ENCODE measurements around the gene SOBP.

- TF ChIP-seq, protein P1, sequence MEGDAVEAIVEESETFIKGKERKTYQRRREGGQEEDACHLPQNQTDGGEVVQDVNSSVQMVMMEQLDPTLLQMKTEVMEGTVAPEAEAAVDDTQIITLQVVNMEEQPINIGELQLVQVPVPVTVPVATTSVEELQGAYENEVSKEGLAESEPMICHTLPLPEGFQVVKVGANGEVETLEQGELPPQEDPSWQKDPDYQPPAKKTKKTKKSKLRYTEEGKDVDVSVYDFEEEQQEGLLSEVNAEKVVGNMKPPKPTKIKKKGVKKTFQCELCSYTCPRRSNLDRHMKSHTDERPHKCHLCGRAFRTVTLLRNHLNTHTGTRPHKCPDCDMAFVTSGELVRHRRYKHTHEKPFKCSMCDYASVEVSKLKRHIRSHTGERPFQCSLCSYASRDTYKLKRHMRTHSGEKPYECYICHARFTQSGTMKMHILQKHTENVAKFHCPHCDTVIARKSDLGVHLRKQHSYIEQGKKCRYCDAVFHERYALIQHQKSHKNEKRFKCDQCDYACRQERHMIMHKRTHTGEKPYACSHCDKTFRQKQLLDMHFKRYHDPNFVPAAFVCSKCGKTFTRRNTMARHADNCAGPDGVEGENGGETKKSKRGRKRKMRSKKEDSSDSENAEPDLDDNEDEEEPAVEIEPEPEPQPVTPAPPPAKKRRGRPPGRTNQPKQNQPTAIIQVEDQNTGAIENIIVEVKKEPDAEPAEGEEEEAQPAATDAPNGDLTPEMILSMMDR (IDR thresholded peaks at IDR 0.05): no peak
- TF ChIP-seq ZFX (IDR thresholded peaks at IDR 0.05; ENCODE audit: borderline replicate concordance): no peak
Observed at GRCh38 chr6:107657373-107657754, 167.4 kb downstream of the SOBP start.

Data from 22Rv1 (cell line).